Inflammatory macrophage treated with lipopolysaccharide for 4 hours (primary cell): ENCODE measurements around the gene FGD4.
"Not testable (repeated sequence)": the region's sequence is repeated elsewhere in the genome, so short reads cannot be mapped to it uniquely, and the experiment has no call there.

ENCODE experiments used
- DNase-seq: peaks from one replicate; pipeline ENCODE4 v3.0.0-alpha.2; 2020

Gene FGD4

GRCh38 chr12:32499048-32499447 is 99.7 kb downstream of the FGD4 start:
- no peak for DNase-seq

- no peak for DNase-seq
These were observed 102.5 kb downstream of the FGD4 start for GRCh38 chr12:32501835-32502333.

DNA sequence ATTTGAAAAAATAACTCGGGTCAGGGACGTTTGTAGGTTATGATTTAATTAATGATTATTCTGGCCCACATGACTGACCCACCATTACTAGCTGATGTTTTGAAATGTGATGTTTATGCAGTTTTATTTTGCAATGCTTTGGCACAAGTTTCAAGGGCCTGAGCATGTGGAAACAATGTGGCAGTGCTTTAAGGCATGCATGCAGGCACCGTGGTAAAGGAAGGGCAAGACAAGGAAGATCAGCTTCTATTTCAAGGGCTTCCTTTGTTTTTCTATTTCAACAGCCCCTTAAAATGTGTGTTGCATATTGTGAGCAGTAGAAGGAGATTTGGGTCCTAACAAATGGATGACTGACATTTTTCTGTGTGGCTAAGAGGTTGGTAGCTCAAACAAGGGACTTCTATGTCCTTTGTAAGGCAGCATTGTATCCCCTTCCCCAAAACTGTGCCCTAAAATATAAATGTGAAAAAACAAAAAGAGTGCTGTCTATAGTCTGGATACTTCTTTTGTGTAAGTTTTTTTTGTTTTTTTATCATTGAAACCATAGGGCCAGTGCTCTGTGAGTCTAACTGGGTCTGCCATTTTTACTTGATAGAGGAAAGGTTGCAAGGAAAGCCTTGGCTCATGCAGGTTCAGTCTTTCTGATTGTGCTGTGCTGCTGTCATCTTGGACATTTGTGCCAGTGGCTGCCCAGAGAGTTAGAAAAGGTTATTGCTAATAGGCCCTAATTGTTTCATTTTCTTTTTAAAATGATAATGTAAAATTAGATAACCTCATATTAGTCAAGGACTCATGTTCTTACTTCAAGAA is 103.5 kb downstream of the FGD4 start:
- DNase-seq = peak; percentile 37

GRCh38 chr12:32503730-32504129 is 104.4 kb downstream of the FGD4 start:
- DNase-seq = no peak

- DNase-seq = no peak
These were observed 105.2 kb downstream of the FGD4 start for GRCh38 chr12:32504591-32504990.

- DNase-seq = no peak
These were observed 105.9 kb downstream of the FGD4 start for GRCh38 chr12:32505067-32505945.

DNA sequence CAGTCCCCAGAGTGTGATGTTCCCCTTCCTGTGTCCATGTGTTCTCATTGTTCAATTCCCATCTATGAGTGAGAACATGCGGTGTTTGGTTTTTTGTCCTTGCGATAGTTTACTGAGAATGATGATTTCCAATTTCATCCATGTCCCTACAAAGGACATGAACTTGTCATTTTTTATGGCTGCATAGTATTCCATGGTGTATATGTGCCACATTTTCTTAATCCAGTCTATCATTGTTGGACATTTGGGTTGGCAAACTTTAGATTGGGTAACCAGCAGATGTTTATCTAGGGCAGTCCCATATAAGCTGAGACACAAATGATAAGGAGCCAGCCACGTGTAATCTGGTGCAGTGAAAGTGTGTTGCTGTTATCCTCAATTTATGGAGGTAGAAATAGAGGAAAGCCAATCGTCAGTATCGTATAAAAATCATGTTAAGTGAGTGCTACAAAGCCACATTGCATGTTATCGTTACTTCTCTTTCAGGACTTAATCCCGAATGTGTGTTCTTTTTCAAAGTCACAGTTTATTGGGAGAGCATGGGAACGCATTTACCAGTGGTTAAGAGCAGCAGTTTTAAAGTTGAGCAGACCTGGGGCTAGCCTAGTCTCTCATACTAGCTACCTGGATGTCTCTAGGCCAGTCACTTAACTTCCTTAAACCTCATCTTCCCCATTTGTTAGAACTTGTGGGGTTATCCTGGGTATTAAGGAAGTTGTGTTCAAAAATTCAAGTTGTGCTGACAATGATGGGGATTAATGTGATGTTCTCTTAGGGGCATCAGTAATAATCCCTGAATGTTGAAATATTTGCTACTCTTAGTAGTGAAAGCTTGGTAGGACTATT is 108.0 kb downstream of the FGD4 start:
- not testable (repeated sequence) for DNase-seq

DNA sequence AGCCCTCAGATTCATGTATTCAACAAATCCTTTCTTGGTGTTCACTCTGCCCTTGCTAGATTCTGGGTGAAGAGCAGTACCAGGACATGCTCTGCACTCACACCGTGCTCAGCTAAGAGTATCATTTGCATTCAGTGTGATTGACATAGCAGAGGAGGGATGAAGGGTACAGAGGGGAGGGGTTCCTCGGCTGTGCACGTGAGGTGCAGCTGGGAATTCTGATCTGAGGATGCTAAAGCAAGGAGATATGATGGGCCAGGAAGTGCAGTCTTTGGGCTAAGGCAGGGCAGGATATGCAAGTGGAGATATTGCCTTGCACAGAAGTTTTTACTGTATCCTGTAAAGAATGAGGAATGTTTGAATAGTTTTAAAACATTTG is 108.6 kb downstream of the FGD4 start:
- no peak for DNase-seq

DNA sequence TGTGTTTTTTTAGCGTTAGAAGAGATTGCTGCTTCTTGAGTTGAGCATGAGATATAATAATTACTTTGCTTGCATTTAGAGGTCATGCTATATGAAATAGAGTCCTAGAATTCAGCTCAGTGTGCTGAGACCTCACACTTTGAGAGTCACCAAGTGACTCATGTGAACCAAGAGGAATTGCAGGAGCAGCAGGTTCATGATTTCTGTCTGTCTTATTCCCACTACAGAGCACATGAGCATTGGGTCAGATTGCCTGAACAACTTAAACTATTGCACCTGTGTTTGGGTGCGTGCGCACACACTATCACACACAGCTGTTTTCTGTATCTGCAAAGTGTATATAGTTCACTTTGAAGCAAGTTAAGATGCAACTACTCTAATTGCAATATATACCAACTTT is 109.3 kb downstream of the FGD4 start:
- DNase-seq = no peak

DNA sequence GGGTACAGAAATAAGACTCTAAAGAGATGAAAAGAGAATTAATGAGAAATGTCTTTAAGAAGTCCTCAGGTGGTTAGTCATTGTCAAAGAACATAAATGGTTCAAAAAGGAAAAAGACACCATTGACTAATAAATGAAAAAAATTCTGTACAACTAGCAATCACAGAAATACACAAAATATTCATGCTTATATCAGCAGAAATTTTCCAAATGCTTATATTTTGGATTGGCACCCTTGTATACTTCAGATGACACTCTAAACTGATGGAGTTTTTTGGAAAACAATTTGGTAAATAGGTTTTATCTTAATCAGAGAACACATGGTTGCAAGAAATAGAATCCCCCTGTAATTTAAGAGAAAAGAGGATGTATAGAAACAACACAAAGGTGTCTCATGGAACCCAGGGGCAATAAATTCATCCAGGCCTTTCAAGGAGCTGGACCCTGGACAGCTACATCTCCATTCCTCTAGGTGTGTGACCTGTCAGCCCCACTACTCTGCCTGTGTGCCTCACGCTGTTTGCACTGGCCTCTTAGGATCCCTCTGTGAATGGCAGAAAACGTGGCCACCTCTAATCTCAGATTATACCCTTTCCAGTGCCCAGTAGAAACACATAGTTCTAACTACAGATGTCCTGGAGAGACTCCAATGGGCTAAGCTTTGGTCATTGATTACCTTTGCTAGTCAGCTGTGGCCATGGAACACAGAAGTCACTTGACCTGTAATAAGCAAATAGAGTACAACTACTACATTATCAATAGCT is 110.2 kb downstream of the FGD4 start:
- no peak for DNase-seq

DNA sequence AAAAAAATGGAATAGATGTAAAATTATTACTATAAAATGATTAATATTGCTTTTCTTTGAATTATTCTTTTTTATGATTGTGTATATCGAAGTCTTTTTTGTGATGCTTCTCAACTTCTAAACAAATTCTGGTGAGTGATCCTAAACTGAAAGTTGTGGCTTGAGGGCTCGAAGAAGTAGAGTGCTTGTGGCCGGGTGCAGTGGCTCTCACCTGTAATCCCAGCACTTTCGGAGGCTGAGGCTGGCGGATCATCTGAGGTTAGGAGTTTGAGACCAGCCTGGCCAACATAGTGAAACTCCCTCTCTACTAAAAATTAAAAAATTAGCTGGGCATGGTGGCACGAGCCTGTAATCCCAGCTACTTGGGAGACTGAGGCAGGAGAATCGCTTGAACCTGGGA is 112.6 kb downstream of the FGD4 start:
- DNase-seq = not testable (repeated sequence)

- no peak for DNase-seq
These were observed 113.0 kb downstream of the FGD4 start for GRCh38 chr12:32512379-32512778.

DNA sequence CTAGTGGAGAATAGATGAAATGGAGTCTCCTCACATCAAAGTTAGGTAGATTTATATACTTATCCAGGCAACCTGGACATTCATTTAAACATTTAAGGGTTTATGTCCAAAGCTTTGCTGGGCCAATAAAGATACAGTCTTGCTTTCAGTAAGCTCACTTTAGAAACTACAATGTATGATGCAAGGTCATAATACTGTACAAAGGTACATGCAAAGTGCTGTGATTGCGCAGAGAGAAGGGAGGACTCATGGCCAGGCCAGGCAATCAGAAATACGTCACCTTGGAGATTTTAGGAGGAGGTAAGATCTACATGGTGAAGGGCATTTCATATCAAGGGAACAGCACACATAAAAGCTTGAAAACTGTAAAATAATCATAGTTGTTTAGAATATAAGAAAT is 113.6 kb downstream of the FGD4 start:
- DNase-seq = no peak

DNA sequence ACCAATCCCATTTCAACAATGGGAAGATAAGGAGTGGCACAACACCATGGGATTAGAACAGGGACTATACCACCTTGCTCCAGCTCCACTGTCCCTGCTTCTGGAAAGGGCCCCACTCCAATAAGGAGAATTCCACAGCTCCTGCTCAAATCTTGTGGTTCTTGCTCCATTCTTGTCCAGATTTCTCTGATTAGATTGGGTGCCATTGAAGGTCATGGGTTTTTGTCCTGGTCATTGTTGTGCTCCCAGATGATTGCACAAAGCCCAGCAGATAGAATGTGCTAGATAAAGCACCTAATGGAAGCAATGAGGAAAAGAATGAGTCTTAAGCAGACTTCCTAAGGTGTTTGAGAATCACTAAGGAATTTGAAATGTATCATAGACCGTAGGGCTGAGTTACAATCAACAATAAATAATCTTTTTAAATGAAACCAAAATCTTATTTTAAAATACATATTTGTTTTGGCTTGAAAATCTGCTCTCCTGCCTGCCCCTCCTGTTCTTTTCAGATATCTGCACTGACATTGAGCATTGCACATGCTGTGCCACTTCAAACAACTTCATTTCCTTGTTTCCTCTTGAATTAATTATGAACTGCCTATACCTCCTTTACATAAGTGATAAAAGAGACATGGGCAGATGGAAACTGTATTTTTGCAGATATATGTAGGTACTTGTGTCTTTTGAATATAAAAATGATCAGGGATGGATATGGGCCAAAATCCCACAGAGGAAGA is 115.9 kb downstream of the FGD4 start:
- DNase-seq = no peak

DNA sequence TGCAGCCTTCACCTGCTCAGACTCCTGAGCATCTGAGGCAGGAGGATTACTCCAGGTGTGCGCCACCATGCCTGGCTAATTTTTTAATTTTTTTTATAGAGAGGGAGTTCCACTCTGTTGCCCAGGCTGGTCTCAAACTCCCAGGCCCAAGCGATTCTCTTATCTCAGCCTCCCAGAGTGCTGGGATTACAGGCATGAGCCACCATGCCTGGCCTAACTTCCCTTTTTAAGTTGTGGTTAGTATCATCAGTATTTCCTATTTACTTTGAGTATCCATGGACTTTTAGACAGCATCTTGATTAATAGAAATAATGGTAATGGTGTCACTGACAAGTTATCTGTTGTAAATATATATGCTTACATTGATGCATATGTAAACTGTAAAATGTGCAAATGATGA is 116.9 kb downstream of the FGD4 start:
- DNase-seq = peak; percentile 60

DNA sequence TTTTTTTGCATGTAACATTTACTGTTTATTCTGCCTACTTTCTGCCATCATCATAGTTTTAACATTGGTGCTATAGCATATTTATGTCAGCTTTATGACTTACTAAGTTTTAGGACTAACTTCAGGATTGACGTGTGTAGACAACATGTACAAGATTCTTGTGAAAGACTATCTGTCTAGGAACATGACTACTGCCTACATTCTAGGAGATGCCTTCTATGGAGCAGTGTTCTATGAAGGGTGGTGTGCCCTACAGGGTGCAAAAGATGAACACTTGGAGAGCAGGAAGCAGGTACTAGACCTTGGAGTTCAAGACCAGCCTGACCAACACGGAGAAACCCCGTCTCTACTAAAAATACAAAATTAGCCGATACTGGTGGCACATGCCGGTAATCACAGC is 118.6 kb downstream of the FGD4 start:
- no peak for DNase-seq

DNA sequence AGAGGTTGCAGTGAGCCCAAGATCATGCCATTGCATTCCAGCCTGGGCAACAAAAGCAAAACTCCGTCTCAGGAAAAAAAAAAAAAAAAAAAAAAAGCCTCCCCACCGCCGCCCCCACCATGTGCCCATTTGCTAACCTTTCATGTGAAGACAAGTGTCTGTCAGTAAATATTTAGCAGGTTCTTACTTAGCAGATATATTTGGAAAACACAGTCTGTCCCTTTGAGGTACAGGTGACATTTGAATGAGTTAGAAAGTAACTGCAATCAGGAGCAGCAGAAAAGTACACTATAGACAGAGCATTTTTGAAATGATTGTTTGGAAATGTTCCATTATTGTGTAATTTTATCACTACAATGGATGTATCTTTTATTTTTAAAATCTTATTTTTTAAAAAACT is 119.7 kb downstream of the FGD4 start:
- no peak for DNase-seq

DNA sequence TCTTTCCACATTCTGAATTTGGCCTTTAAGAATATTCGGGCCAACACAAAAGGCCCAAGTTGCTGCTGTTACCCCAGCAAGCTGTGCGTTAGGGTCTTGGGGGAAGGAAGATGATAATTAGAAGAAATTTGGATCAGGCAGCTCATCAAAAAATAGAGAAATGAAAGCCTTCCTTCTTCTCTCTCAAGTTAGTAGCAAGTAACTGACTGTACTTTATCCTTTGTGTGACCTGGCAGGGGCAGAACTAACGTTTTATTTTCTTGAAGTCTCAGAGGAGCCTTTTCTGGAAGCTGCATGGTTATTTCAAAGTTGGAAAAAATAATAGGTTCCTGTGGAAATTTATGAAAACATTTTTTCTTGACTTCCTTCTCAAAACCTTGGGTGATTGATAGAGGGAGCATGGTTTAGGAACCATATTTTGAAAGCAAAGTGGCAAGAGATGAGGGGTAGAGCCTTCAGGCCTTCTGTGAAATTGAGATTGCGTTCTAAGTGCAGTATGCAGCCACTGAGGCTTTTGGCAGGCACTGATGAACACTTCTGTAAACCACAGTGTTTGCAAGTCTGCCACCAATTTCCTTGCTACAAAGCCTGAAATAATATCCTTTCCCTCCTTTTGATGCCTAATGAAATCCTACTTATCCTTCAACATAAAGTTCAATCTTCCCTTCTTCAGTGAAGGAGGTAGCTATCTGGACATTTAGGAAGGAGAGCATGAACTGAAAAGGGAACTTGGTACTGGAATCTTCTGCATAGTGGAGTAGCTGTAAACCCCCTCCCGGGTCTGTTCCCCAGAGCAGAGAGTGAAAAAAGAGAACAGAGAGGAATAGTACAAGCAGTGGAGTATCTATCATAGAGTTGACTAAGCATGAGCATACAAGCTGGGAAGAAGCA is 123.2 kb downstream of the FGD4 start:
- peak; percentile 62 for DNase-seq

DNA sequence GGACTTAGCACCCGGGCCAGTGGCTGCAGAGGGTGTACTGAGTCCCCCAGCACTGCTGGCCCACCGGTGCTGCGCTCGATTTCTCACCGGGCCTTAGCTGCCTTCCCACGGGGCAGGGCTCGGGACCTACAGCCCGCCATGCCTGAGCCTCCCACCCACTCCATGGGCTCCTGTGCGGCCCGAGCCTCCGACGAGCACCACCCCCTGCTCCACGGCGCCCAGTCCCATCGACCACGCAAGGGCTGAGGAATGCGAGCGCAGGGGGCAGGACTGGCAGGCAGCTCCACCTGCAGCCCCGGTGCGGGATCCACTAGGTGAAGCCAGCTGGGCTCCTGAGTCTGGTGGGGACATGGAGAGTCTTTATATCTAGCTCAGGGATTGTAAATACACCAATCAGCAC is 126.4 kb downstream of the FGD4 start:
- DNase-seq = not testable (repeated sequence)

GRCh38 chr12:32526343-32526742 is 127.0 kb downstream of the FGD4 start:
- not testable (repeated sequence) for DNase-seq
